ENCODE measurements around the gene LFNG.

DNA sequence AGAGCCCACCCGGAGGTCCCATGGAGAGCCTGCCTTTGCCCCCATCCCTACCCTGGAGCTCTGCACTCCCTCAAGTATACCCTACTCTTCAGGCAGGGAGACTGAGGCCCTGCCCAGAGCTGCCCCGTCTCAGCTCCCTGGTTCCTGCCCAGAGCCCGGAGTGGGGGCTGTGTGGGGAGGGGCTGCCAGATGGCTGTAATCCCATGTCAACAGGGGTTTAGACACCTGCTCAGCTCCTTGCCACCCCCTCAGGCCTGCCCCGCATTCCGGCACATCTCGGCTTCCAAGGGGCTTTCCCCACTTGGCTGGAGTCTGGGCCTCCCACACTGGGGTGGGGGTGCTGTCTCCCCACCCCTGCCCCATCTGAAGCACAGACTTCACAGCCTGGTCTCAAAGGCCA, 20.9 kb upstream of the LFNG start:
- TF ChIP-seq, protein P1, sequence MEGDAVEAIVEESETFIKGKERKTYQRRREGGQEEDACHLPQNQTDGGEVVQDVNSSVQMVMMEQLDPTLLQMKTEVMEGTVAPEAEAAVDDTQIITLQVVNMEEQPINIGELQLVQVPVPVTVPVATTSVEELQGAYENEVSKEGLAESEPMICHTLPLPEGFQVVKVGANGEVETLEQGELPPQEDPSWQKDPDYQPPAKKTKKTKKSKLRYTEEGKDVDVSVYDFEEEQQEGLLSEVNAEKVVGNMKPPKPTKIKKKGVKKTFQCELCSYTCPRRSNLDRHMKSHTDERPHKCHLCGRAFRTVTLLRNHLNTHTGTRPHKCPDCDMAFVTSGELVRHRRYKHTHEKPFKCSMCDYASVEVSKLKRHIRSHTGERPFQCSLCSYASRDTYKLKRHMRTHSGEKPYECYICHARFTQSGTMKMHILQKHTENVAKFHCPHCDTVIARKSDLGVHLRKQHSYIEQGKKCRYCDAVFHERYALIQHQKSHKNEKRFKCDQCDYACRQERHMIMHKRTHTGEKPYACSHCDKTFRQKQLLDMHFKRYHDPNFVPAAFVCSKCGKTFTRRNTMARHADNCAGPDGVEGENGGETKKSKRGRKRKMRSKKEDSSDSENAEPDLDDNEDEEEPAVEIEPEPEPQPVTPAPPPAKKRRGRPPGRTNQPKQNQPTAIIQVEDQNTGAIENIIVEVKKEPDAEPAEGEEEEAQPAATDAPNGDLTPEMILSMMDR (conservative IDR thresholded peaks at IDR 0.05), result no peak
- TF ChIP-seq EZH2 (IDR thresholded peaks at IDR 0.05; ENCODE audit: low read depth), result no peak
